Measurements from ENCODE around the gene RPL10A. TPM values are rescaled to one million over a fixed set of nuclear protein-coding genes. Genes with fewer than 3 reads are reported as not detected.

RPL10A gene
- polyA plus RNA-seq, 2 of the 4 experiments (the other 2 are of a cell fraction) = 1,150 to 1,645 TPM

DNA sequence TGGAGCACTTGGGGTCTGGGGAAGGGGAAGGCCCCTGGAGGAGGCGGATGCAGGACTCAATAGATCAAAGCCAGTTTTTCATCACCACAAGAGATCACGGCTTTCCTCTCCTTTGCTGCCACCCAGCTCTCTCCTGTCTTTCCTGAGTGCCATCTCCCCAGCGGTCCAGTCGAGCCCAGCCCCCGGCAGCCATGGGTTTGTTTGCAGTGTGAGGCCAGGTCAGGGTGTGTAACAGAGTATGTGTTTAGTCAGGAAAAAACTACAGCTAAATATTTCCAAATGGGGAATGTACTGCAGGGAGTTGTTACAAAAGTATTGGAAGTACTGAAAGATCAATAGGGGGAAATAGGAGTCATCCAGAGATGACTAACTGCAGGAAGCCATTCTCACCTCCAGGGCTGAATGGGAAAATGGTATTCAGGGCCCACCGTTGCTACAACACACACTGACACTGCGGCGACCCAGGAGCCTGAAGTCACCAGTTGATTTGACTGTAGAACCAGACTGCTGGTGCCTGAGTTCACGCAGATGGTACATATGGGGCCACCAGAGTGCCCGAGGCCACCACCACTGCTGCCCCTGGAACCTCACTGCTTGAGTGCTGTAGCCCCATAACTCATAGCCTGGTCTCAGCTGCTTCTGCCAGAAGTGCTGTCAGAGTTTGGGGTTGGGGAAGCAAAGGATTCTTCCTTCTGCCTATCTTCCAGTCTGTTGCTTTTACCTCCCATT is 39.6 kb upstream of the RPL10A start:
- H3K4me3 ChIP-seq = no peak overlapping the region
- TF ChIP-seq HEYL (CRISPR knock-in tag; IDR thresholded peaks at IDR 0.05) (no peak), NR3C1 (IDR thresholded peaks at IDR 0.05) (no peak), POLR2A (IDR thresholded peaks at IDR 0.05; ENCODE audit: low read length) (no peak), POLR2AphosphoS2 (conservative IDR thresholded peaks at IDR 0.05; ENCODE audit: low read length) (no peak), MAZ (IDR thresholded peaks at IDR 0.05; ENCODE audit: borderline replicate concordance, low read depth, low read length) (no peak), HDAC2 (IDR thresholded peaks at IDR 0.05) (no peak), ZFP36 (IDR thresholded peaks at IDR 0.05; ENCODE audit: borderline replicate concordance, partially characterized antibody) (no peak), CBX2 (IDR thresholded peaks at IDR 0.05; ENCODE audit: borderline replicate concordance, low read depth) (no peak), ZC3H11A (IDR thresholded peaks at IDR 0.05) (no peak), NFE2L2 (conservative IDR thresholded peaks at IDR 0.05; ENCODE audit: low read length) (no peak), CBX8 (IDR thresholded peaks at IDR 0.05) (no peak), HOXB13 (CRISPR knock-in tag; IDR thresholded peaks at IDR 0.05; ENCODE audit: low read depth) (no peak), EHF (CRISPR knock-in tag; IDR thresholded peaks at IDR 0.05) (no peak), JUNB (IDR thresholded peaks at IDR 0.05) (no peak), FOXS1 (CRISPR knock-in tag; IDR thresholded peaks at IDR 0.05) (no peak)
- TF ChIP-seq, protein P1, sequence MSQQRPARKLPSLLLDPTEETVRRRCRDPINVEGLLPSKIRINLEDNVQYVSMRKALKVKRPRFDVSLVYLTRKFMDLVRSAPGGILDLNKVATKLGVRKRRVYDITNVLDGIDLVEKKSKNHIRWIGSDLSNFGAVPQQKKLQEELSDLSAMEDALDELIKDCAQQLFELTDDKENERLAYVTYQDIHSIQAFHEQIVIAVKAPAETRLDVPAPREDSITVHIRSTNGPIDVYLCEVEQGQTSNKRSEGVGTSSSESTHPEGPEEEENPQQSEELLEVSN (IDR thresholded peaks at IDR 0.05; ENCODE audit: borderline replicate concordance, low read depth) = no peak
- CTCF ChIA-PET = interaction anchor here (1.0 to 1.2 kb wide), 2 partner anchors 10 to 21 kb away, joined by 3 read pairs; no protein-coding TSS in a partner anchor
- 81% methylated on average over 10 of the region's 10 CpGs for WGBS (ENCODE audit: missing lambda C conversion rate)
- FAIRE-seq (no peak), ATAC-seq (no peak), DNase-seq (ENCODE audit: low read depth in 1 of 2, low spot score in 1 of 2) (no peak)
- 0 out of 3 replicates have a peak, but pooled peaks cover 8% of the 10 kb centered on the region for H3K9me3 ChIP-seq
- H3K4me2 ChIP-seq = no peak overlapping the region
- no peak overlapping the region for H3K27ac ChIP-seq
- H3K4me1 ChIP-seq = no peaks in the 10 kb centered on the region
- POLR2A ChIA-PET = no interaction called here

DNA sequence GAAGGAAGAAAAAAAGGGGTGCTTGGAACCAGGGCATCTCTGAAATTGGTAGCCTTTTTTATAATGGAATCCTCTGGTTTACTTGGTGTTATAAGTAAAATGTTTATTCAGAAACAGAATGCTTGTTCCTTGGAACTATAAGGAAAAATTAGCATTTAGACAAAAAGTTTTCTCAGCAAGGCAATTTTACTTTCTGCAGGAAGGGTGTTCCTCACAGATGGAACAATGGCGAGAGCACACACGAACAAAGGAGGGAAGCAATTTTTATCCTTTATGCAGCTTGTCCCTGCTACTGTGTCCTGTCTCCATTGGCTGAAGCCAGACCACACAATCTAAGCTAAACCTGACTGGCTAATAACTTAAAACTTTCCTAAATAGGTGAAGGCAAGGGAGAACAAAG is 38.7 kb upstream of the RPL10A start:
- Histone ChIP-seq H3K9me3 (0 out of 3 replicates have a peak, but pooled peaks cover 8% of the 10 kb centered on the region), H3K4me3 (no peak overlapping the region), H3K4me2 (no peak overlapping the region), H3K4me1 (no peaks in the 10 kb centered on the region), H3K27ac (no peak overlapping the region)
- ChIA-PET CTCF (no interaction called here), POLR2A (no interaction called here)
- TF ChIP-seq CTCF (IDR thresholded peaks at IDR 0.05) = no peak
- TF ChIP-seq NPAS2 (CRISPR knock-in tag; IDR thresholded peaks at IDR 0.05; ENCODE audit: borderline replicate concordance) = no peak
- TF ChIP-seq ZFP36 (IDR thresholded peaks at IDR 0.05; ENCODE audit: borderline replicate concordance, partially characterized antibody) = no peak
- no peak for TF ChIP-seq EP300 (IDR thresholded peaks at IDR 0.05)
- no peak for TF ChIP-seq RCOR1 (IDR thresholded peaks at IDR 0.05; ENCODE audit: low read depth, low read length)
- no peak for TF ChIP-seq BHLHE40 (IDR thresholded peaks at IDR 0.05; ENCODE audit: low read depth, low read length)
- no peak for TF ChIP-seq ZNF302 (CRISPR knock-in tag; IDR thresholded peaks at IDR 0.05)
- no peak for TF ChIP-seq FOXS1 (CRISPR knock-in tag; IDR thresholded peaks at IDR 0.05)
- no peak for TF ChIP-seq EHF (CRISPR knock-in tag; IDR thresholded peaks at IDR 0.05)
- TF ChIP-seq HOXA7 (CRISPR knock-in tag; IDR thresholded peaks at IDR 0.05) = no peak
- TF ChIP-seq ESRRA (IDR thresholded peaks at IDR 0.05; ENCODE audit: borderline replicate concordance, low read length) = no peak
- TF ChIP-seq, protein P2, sequence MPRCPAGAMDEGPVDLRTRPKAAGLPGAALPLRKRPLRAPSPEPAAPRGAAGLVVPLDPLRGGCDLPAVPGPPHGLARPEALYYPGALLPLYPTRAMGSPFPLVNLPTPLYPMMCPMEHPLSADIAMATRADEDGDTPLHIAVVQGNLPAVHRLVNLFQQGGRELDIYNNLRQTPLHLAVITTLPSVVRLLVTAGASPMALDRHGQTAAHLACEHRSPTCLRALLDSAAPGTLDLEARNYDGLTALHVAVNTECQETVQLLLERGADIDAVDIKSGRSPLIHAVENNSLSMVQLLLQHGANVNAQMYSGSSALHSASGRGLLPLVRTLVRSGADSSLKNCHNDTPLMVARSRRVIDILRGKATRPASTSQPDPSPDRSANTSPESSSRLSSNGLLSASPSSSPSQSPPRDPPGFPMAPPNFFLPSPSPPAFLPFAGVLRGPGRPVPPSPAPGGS (IDR thresholded peaks at IDR 0.05) = no peak
- no peak for FAIRE-seq
- WGBS (ENCODE audit: missing lambda C conversion rate) = 93% methylated on average over 2 of the region's 2 CpGs
- DNase-seq (ENCODE audit: low read depth in 1 of 2, low spot score in 1 of 2) = no peak
- ATAC-seq = no peak

Measured in A549 (cell line).